Progenitor cell of endocrine pancreas (in vitro differentiated cells): ENCODE measurements around the gene MPRIP. TPM values are rescaled to one million over a fixed set of nuclear protein-coding genes. Genes with fewer than 3 reads are reported as not detected.

ENCODE experiments used
- DNase-seq: peaks from one replicate; pipeline ENCODE4 v3.0.0; 2021; ENCODE audit warnings: low spot score; ENCODE audit not compliant: unreplicated experiment
- H3K27ac Mint-ChIP-seq: 2 replicates; pipeline ENCODE4 v1.8.0; 2021; ENCODE audit warnings: mild to moderate bottlenecking, moderate library complexity, mixed read lengths
- H3K27me3 Mint-ChIP-seq: 2 replicates; pipeline ENCODE4 v1.8.0; 2021; ENCODE audit warnings: mixed read lengths
- H3K36me3 Mint-ChIP-seq: 2 replicates; pipeline ENCODE4 v1.8.0; 2022; ENCODE audit warnings: mixed read lengths; ENCODE audit not compliant: insufficient read depth
- H3K4me1 Mint-ChIP-seq: 2 replicates; pipeline ENCODE4 v1.8.0; 2021; ENCODE audit warnings: low read depth, mixed read lengths
- H3K4me3 Mint-ChIP-seq: 2 replicates; pipeline ENCODE4 v1.8.0; 2021; ENCODE audit warnings: low read depth, mild to moderate bottlenecking, moderate library complexity, mixed read lengths
- H3K9me3 Mint-ChIP-seq: 2 replicates; pipeline ENCODE4 v1.8.0; 2021; ENCODE audit warnings: low read depth, mixed read lengths
- total RNA-seq: library from RNA; stranded (reverse); gene quantifications from 2 replicates; pipeline ENCODE4 v1.2.1, GENCODE V29; 2021
- TF ChIP-seq, protein P1 (sequence below): fragments of 200-600 bp; sonication (generic); IDR thresholded peaks from one replicate; pipeline ENCODE4 v1.5.0; 2021; ENCODE audit warnings: antibody characterized with exemption, mild to moderate bottlenecking; ENCODE audit not compliant: unreplicated experiment

MPRIP gene
- total RNA-seq, 1 donor from 2014 or later: 195 TPM

DNA sequence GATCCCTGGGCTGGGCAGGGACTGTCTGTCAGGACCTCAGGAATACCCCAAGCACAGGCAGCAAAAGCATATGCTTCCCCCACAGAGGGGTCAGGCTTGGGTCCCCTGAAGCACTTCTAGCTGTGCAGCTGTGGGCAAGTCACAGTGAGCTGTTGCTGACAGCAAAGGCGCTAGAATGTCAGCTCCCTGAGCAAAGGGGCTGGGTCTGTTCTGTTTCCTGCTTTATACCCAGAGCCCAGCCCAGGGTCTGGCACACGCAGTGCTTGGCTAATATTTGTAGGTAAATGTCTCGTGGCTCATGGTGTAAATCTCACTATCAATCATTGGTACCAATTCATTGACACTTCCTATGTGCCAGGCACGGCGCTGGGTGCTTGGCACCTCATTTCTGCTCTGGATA is 16.6 kb upstream of the MPRIP start:
- Mint-ChIP-seq H3K4me3 (no peak overlapping the region), H3K36me3 (no peaks in the 10 kb centered on the region), H3K9me3 (no peaks in the 10 kb centered on the region), H3K27me3 (no peaks in the 10 kb centered on the region), H3K27ac (no peak overlapping the region), H3K4me1 (peaks cover 18% of the 10 kb centered on the region)
- TF ChIP-seq, protein P1, sequence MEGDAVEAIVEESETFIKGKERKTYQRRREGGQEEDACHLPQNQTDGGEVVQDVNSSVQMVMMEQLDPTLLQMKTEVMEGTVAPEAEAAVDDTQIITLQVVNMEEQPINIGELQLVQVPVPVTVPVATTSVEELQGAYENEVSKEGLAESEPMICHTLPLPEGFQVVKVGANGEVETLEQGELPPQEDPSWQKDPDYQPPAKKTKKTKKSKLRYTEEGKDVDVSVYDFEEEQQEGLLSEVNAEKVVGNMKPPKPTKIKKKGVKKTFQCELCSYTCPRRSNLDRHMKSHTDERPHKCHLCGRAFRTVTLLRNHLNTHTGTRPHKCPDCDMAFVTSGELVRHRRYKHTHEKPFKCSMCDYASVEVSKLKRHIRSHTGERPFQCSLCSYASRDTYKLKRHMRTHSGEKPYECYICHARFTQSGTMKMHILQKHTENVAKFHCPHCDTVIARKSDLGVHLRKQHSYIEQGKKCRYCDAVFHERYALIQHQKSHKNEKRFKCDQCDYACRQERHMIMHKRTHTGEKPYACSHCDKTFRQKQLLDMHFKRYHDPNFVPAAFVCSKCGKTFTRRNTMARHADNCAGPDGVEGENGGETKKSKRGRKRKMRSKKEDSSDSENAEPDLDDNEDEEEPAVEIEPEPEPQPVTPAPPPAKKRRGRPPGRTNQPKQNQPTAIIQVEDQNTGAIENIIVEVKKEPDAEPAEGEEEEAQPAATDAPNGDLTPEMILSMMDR: no peak
- DNase-seq: no peak

DNA sequence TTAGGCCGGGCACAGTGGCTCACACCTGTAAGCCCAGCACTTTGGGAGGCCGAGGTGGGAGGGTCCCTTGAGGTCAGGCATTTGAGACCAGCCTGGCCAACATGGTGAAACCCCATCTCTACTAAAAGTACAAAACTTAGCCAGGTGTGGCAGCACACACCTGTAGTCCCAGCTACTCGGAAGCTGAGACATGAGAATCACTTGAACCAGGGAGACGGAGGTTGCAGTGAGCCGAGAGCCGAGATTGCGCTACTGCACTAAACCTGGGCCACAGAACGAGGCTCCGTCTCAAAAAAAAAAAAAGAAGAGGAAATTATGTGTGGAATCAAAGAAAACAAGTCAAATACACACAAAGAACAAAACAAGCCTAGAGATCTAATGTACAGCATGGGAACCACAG is 16.1 kb upstream of the MPRIP start:
- H3K9me3 Mint-ChIP-seq: no peaks in the 10 kb centered on the region
- H3K4me1 Mint-ChIP-seq: peaks cover 18% of the 10 kb centered on the region
- DNase-seq: no peak
- TF ChIP-seq, protein P1: peak; percentile 9
- no peaks in the 10 kb centered on the region for H3K27me3 Mint-ChIP-seq
- H3K4me3 Mint-ChIP-seq: no peak overlapping the region
- no peak overlapping the region for H3K27ac Mint-ChIP-seq
- H3K36me3 Mint-ChIP-seq: no peaks in the 10 kb centered on the region

DNA sequence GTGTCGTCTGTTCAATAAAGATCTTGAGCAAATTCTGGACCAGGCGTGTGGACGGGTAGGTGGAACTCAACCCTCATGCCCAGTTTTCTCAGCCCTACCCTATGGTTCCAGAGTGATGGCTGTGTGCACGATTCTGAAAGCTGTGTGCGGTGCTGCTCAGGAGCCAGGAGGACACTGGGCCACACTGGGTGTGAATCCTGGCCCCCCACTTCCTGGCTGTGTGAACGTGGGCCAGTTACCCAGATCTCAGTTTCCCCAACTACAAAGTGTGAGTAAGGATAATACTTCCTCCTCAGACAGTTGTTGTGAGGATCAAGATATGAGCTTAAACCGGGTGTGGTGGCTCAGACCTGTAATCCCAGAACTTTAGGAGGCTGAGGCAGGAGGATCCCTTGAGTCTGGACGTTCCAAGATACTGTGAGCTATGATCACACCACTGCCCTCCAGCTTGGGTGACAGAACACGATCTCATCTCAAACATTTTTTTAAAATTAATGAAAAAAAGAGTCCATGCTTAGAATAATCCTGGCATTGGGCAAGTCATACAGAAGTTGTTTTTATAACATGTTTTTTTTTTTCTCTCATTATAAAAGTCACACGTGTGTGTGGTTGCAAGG is 14.7 kb upstream of the MPRIP start:
- Mint-ChIP-seq H3K9me3 (no peaks in the 10 kb centered on the region), H3K4me3 (no peak overlapping the region), H3K36me3 (no peaks in the 10 kb centered on the region), H3K4me1 (peaks cover 20% of the 10 kb centered on the region), H3K27me3 (no peaks in the 10 kb centered on the region), H3K27ac (peak overlapping the region; percentile 86)
- DNase-seq: no peak
- TF ChIP-seq, protein P1: no peak

DNA sequence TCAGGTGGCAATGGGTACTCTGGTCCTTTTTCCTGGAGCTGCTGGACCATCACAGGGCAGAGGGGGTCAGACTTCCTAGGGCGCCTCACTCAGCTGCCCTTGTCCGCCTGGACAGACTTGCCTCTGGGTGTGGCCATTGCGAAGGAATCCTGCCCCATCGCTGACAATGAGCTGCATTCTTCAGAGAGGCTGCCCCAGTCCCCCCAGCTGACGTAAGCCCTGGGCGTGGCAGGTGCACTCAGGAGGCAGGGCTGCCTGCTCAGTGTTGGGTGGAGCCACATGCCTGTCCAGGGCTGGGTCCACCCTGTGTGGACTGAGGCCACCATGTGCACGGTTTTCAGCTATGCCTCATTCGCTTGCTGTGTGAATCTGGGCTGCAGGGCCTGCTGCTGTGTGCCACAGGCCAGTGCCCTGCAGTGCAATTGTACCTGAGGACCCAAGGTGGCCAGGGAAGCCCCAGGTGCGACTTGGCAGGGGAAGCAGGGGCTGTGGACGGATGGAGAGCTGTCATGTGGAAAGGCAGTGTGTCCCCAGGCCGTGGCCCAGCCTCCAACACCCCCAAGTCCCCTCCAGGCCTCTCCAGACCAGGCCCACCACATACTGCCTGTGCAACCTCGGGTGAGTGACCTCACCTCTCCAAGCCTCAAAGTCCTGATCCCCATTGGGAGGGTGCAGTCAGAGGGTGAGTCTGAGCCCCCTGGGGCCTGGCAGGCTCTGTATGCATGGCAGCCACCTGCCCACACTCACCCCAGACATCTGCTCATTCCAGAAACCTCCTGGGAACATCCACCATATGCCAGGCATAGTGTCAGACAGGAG is 14.0 kb upstream of the MPRIP start:
- no peak overlapping the region for H3K4me3 Mint-ChIP-seq
- TF ChIP-seq, protein P1: no peak
- no peaks in the 10 kb centered on the region for H3K9me3 Mint-ChIP-seq
- H3K27me3 Mint-ChIP-seq: no peaks in the 10 kb centered on the region
- DNase-seq: peak; percentile 56
- peak overlapping the region; percentile 86 for H3K27ac Mint-ChIP-seq
- H3K4me1 Mint-ChIP-seq: peaks cover 20% of the 10 kb centered on the region
- H3K36me3 Mint-ChIP-seq: no peaks in the 10 kb centered on the region

DNA sequence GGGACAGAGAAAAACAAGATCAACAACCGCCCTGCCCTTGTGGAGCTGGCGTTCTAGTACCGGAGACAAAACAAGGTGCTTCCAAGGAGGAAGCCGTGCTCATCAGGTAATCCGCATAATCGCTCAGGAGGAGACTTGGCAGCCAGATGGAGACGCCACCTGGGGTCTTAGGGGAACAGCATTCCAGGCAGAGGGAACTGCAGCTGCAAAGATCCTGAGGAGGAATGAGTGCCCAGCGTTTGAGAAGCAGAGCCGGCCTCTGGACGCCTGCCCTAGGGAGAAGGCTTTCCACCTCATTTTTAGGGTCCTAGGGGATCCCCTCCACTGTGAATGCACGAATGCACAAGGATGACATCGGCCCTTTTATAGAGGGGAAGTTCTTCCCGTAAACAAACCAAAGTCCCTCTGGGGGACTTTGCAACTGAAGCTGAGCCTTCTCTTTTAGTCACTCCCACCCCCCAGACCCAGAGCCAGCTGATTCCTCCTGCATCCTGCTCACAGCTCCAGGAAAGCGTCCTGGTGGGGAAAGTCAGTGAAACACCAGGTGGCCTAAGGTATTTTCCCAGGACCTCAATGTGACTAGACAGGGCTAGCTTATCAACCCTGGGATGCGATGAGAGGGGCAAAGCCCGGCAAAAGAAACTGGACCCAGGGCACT is 13.2 kb upstream of the MPRIP start:
- TF ChIP-seq, protein P1: no peak
- DNase-seq: no peak
- no peak overlapping the region for H3K4me3 Mint-ChIP-seq
- peaks cover 20% of the 10 kb centered on the region for H3K4me1 Mint-ChIP-seq
- H3K27ac Mint-ChIP-seq: peak overlapping the region; percentile 85
- H3K36me3 Mint-ChIP-seq: no peaks in the 10 kb centered on the region
- H3K27me3 Mint-ChIP-seq: no peaks in the 10 kb centered on the region
- H3K9me3 Mint-ChIP-seq: no peaks in the 10 kb centered on the region
